Placental pericyte (primary cell): ENCODE data around the gene LTA4H. TPM values are rescaled to one million over a fixed set of nuclear protein-coding genes. Genes with fewer than 3 reads are reported as not detected.

Experiments
- total RNA-seq: library from RNA; depleted of rRNA; stranded (reverse); fragments of >200 nt; gene quantifications from 2 replicates; pipeline ENCODE4 v1.2.3, GENCODE V29; 2012

LTA4H gene
- 47.4 and 72.4 TPM in 2 replicates for total RNA-seq

DNA sequence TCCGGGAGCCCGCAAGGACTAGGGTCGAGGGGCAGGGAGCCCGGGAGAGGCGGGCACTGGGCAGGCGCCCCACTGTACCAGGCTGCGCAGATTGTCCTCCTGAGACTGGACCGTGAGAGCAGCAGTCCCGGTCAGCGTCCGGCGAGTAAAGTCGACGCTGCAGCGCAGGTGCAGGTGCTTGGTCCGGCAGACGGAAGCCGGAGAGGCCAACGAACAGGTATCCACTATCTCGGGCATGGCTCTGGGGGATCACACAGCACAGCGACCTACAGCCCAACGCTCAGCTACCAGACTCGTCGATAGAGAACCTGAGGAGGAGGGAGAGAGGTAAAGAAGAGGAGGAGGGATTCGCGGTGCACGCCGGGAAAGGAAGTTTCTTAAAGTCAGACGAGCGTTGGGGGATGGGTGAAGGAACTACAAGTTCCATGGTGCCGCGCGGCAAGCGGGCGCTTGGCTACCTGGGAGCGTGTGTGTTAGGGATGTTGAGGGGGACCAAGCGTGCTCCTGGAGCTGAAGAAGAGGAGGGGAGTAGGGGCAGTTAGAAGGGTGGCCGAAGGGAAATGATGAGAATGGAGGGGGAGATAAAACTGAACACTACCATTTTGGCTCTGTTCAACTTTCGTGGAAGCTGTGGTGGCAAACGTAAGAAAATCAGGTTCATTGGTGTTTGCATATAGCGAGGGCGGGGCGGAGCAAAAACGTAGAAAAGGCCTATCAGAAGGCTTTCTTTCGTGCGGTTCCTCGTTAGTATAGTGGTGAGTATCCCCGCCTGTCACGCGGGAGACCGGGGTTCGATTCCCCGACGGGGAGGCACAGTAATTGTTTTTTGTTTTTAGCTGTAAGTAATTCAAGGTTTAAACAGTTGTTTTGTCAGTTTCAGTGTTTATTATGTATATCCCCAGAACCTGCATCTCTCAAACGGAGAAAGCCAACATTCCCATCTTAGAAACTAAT, at the start of gene LTA4H:
Gene LTA4H, minus strand, starts transcription at position 305 of the 954 bp plus-strand sequence. Its CDS starts 68 bp downstream, at position 237.

DNA sequence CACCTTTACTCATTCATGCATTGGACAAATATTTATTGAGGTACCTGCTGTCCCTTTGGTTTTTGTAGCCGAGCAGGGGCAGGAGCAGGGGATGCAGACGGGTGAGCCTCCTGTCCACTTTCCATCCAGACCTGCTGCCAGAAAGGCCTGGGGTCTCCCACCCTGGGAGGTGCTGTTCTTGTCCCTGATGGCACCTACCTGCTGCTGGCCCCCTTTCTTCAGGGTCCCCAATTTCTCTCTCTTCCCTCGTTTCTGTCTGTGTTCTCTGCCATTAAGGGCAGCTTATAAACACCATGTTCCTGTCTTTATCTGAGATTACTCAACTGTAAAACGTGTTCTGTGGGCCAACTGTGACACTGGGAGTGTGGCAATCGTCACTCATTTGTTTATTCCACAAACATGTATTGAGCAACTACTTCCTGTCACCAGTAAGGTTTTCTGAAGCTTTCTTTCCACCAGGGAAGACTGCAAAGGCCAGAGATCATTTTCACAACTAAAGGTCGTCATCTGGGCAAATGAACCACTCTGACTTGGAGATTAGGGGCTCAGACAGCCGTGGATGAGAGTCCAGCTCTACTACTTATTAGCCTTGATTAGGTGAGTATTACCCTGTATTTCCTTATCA, 39.2 kb downstream of the LTA4H start, which contains the start of gene HAL:
Gene HAL, minus strand, starts transcription at position 311 of the 625 bp plus-strand sequence. CDS start 434 bp downstream, outside the sequence.

Other genes starting within 250 kb of the LTA4H start
- gene NTN4, start 244.8 kb downstream of the LTA4H start, total RNA-seq, result 5.5 and 16.3 TPM in 2 replicates
- 4.6 and 7.4 TPM in 2 replicates for gene SNRPF, start 176.6 kb downstream of the LTA4H start, total RNA-seq
- under 0.01 TPM in 1 of 2 replicates, not detected in the other for gene CCDC38, start 93.0 kb downstream of the LTA4H start, total RNA-seq
- gene AMDHD1, start 92.3 kb downstream of the LTA4H start, total RNA-seq, result 0.14 and 0.22 TPM in 2 replicates
- not detected in 2 replicates for gene HAL, start 39.2 kb downstream of the LTA4H start, total RNA-seq
- gene ELK3, start 158.8 kb upstream of the LTA4H start, total RNA-seq, result 14.4 and 52.5 TPM in 2 replicates